HT1080 (cell line): ENCODE data around the gene FLVCR2. TPM values are rescaled to one million over a fixed set of nuclear protein-coding genes. Genes with fewer than 3 reads are reported as not detected.

ENCODE experiments used
- DNase-seq: peaks from one replicate; pipeline ENCODE4 v3.0.0-alpha.2; 2015; ENCODE audit warnings: low read depth
- total RNA-seq: library from RNA; depleted of rRNA; stranded (reverse); fragments of >200 nt; shearing (Covaris generic); gene quantifications from 2 replicates; pipeline ENCODE4 v1.2.3, GENCODE V29; 2014

The FLVCR2 gene
- total RNA-seq, 1 experiment from 2014 or later: 0.85 TPM

DNA sequence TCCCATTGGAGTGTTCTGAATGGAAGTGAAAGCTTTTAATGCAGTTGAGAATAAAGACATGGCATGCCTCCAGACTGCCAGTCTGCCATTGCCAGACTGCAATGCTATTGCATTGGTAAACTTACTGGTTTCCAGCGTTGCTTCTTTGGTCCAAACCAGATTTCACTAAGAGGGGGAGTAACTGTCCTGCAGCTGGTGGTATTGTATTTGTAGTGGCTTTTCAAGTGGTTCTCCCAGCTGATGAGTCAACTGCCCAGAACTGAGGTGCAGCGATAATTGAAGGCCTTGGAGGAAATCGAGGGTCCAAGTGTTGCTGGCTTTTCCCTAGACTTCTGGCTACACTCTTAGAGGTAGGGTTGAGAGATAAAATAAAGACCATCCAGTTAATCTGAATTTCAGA is 50.4 kb downstream of the FLVCR2 start:
- peak; percentile 15 for DNase-seq

GRCh38 chr14:75630695-75631452 is 52.5 kb downstream of the FLVCR2 start:
- no peak for DNase-seq

DNA sequence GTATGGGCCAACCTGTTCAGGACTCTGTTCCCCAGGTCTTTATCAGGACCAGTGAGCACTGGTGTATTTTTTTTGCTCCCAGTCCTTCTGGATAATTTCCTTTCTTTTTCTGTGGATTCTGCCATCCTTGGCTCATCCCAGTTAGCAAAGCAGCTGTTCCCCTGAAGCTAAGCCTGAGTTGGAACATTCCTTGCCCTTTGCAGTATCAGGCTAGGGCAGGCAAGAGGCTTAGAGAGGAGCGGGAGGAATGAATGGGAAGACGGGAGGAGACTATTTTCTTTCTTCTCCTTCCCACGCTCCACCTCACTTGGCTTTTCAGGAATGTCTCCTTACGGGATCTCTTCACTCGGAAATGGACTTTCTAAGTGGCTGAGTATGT is 53.0 kb downstream of the FLVCR2 start:
- no peak for DNase-seq

DNA sequence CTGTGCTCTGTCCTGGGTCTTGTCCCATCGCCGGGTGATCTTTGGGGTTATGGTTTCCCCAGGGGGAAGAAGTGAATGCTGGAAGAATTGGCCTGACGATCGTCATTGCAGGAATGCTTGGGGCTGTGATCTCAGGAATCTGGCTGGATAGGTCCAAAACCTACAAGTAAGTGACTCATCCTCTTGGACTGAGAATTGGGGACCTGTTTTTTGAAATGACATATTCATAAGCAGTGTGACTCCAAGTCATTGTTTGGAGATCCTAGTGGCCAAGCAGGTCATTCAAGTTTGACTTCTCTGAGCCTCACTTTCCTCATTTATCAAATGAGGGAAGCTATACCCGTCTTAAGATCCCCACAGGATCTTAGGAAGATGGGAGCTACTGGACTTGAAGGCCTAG is 56.4 kb downstream of the FLVCR2 start:
- DNase-seq: no peak

- DNase-seq: no peak
Observed at GRCh38 chr14:75636100-75636692, 57.8 kb downstream of the FLVCR2 start.

DNA sequence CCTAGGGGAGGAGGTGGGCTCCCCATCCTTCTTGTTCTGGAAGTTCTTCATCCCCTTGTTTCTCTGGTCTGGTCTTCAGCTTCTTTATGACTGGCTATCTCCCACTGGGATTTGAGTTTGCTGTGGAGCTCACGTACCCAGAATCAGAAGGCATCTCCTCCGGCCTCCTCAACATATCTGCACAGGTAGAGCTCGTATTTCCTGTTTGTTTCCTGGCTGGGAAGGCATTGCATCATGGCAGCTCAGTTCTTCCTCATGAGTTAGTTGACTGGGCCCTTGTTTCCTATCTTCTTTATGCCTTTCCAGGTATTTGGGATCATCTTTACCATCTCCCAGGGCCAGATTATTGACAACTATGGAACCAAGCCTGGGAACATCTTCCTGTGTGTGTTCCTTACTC is 62.5 kb downstream of the FLVCR2 start:
- no peak for DNase-seq

GRCh38 chr14:75643985-75644384 is 65.6 kb downstream of the FLVCR2 start:
- no peak for DNase-seq

GRCh38 chr14:75645056-75645455 is 66.6 kb downstream of the FLVCR2 start:
- no peak for DNase-seq

GRCh38 chr14:75646762-75647161 is 68.3 kb downstream of the FLVCR2 start:
- no peak for DNase-seq

DNA sequence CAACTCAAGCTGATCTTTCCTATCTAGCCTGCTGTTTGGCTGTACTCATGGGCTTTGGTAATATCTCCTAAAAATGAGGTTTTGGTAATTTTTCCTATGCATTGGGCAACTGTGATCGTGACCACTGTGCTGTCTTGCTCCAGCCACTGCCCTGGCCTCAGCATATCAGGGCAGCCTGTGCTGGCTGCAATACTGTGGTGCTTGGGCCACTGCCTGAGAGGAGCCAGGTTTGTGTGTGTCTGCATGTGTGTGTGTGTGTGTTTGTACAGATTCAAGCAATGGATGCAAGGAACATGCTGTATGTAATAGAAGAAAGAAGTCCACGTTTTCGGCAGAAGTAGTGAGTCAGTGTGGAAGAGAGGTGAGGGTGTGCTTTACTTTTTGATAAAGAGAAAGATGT is 69.2 kb downstream of the FLVCR2 start:
- DNase-seq: no peak

- peak; percentile 97 for DNase-seq
Observed at GRCh38 chr14:75648066-75648838, 69.8 kb downstream of the FLVCR2 start.

DNA sequence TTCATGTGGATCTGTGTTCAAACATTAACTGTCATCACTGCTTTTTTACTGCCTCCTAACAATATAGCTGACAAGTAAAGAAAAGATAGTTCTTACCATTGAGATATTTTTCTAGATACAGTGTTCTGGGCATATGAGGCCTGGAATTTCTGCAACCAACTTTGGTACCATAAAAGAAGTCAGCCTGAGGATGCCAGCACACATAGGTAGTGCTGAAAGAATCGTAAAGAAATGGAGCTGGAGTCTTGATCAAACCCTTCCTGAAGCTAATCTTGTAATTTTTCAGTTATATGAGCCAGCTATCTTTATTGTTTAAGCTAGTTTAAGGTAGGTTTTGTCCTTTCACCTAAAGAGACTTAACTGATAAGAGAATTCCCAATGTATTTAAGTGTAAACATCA is 70.9 kb downstream of the FLVCR2 start:
- no peak for DNase-seq

GRCh38 chr14:75649773-75650172 is 71.4 kb downstream of the FLVCR2 start:
- no peak for DNase-seq

- DNase-seq: no peak
Observed at GRCh38 chr14:75650253-75651058, 72.0 kb downstream of the FLVCR2 start.

DNA sequence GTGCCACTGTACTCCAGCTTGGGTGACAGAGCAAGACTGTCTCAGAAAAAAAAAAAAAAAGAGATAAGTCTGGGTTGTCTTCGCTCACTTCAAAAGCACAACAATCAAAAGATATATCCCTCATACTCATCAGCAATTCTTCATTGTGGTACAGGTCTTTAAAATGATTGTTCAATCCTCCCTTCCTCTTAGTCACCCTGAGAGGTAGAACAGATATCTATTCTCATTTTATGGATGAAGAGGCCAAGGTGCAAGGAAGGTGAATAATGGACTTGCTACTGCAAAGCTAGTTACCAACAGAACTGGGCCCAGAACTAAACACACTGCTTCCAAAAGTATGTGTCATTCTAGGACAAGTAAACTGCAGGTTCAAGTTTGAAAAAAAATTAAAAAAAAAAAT is 75.1 kb downstream of the FLVCR2 start:
- no peak for DNase-seq

- DNase-seq: peak; percentile 52
Observed at GRCh38 chr14:75654127-75654732, 75.8 kb downstream of the FLVCR2 start.

- DNase-seq: no peak
Observed at GRCh38 chr14:75655235-75655634, 76.8 kb downstream of the FLVCR2 start.

GRCh38 chr14:75657331-75657730 is 78.9 kb downstream of the FLVCR2 start:
- DNase-seq: no peak

DNA sequence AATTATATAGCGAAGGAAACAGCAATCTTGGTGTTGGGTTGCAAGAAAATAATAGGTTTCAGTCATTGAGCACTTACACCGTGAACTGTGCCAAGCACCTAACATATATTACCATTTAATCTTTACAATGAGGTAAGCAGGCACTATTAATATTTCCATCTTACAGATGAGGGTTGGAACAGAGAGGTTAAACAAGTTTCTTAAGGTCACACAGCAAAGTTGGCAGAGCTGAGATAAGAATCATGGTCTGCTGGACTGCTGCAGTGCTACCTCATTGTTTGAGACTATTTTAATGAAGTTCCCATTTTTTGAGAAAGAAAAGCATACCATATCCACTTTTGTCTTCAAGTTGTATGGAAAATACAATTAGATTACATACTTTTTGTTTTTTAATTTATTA is 80.5 kb downstream of the FLVCR2 start:
- no peak for DNase-seq

DNA sequence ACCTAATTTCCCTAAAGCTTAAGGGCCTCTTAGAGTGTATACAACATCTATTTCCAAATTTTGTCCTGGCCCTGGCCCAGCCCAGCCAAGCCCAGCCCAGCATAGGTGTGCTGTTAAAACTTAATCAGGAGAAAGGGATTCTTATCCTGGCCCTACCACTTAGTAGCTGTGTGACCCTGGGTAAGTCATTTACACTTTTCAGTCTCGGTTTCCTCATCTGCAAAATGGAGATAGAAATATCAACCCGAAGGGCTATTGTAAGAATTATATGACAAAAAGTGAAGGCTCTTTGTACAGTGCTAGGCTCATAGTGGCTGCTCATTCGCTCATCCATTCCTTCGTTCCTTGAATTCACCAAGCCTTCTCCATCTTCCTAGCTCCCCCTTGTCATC is 81.8 kb downstream of the FLVCR2 start:
- no peak for DNase-seq
